ENCODE measurements around the gene CLMP.

GRCh38 chr11:123163621-123164020 lies 31.4 kb downstream of the CLMP start:
- no peak for TF ChIP-seq POLR2A (IDR thresholded peaks at IDR 0.05)
- TF ChIP-seq CTCF (IDR thresholded peaks at IDR 0.05) = no peak

Measured in body of pancreas (tissue), 4 donors.